ENCODE results near the gene ADAMTS17.

DNA sequence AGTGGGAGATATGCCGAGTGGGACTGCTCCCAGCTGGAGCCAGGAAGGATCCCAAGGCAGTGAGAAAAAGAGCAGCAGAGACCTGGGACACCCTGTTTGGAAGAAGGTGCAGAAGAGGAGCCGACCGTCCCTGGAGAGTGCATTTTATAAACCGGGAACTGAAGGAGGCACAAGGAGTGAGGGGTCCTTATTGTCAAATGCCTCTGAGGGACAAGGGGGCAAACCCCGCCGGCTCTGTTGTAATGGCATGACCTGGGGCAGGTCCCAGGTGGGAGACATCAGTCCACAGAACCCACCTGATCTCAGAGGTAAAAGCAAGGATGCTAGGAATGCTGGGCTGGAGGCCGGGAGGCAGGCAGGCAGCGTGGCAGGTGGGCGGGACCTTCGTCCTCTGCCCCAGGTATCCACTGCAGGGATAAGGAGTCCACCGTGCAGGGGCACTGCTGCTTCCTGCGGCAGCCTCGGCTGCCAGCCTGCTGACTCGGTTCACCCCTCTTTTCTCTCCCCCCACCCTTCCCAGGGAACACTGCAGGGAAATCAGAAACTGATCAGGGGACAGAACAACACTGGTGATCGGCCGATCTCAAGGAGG lies 26.9 kb downstream of the ADAMTS17 start:
- TF ChIP-seq YY1 (IDR thresholded peaks at IDR 0.05; ENCODE audit: insufficient read depth, insufficient read length) (no peak), ZNF274 (IDR thresholded peaks at IDR 0.05; ENCODE audit: low read depth, low read length) (no peak)
